Putamen (tissue), 1 donor: ENCODE results near the gene BRD3.

ENCODE experiments used
- DNase-seq: peaks from one replicate; pipeline ENCODE4 v3.0.0-alpha.2; 2016; ENCODE audit warnings: low spot score

Gene BRD3

GRCh38 chr9:134054891-134055811, 12.7 kb downstream of the BRD3 start:
- no peak for DNase-seq

DNA sequence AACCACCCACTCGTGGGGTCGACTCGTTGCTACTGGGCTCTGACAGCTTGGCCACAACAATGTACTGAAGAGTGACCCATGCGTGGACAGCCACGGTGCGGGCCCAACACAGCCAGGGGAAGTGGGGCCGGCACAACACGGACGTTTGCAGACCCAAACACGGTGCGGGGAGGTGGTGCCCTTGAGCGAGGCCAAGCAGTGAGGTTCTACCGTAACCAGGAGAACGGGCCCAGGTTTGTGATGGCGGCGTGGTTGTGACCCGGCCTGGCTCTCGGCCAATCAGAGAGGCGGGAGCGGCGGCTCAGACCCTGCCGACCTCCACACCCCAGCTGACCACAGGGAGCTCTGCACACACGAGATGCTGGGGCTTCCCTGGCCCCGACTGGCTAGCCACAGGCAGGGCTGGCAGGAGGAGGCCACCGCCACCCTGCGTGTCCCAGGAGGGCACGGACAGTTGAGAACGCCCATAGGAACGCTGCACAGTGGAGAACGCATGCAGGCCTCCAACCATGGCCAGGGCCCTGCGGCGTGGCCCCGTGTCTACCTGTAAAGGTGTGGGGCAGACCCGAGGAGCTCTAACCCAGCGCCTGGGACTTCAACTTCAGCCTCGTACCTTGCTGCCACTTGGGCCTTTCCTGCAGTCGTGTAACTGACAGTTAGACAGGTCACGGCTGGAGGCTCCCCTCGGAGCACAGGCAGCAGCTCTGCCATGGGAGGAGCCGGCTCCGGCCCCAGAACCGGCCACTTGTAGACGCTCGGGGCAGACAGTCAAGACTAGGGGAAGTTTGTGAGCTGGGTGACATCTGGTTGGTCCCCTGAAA, 13.7 kb downstream of the BRD3 start:
- no peak for DNase-seq

- no peak for DNase-seq
These were observed 14.4 kb downstream of the BRD3 start for GRCh38 chr9:134053401-134053871.

GRCh38 chr9:134052941-134053340, 14.9 kb downstream of the BRD3 start:
- DNase-seq, result no peak

- DNase-seq, result no peak
These were observed 15.3 kb downstream of the BRD3 start for GRCh38 chr9:134052491-134052890.

- no peak for DNase-seq
These were observed 16.5 kb downstream of the BRD3 start for GRCh38 chr9:134051319-134051718.

DNA sequence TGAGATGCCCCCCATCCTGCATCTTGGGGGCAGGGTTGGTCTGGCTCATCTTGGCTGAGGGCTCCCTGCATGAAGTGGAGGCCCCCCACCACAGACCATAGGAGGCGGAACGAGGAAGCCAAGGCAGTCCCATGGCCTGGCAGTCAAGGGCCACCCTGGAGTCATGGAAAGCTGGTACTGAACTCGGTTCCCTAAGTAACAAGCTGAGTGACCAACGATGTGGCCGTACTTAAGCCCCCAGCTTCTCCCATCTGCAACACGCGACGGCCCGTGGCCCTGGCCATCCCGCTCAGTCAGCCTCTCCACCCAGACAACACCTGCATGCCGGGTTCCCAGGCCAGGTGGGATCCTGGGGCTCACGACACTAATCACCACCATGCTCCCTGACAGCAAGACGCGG, 17.1 kb downstream of the BRD3 start:
- DNase-seq, result no peak

GRCh38 chr9:134049772-134050588, 17.8 kb downstream of the BRD3 start:
- no peak for DNase-seq

DNA sequence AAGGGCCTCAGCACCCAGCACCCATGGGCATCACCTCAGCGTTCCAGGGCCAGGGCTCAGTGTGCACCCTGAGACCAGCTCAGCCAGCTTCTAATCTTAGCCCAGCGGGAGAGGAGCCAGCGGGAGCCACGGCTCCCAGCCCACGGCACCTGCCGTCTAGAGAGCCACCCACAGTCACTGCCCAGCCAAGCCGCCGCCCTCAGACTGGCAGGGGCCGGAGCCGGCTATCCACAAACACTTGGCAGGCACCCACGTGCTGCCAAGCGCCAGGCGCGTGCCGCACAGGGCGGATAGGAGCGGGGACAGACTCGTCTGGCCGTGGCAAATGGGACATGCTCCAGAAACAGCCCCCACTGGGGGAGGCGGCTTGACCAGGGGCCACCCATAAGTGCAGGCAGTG, 18.6 kb downstream of the BRD3 start:
- DNase-seq, result no peak

GRCh38 chr9:134048582-134048968, 19.3 kb downstream of the BRD3 start:
- no peak for DNase-seq

- no peak for DNase-seq
These were observed 19.8 kb downstream of the BRD3 start for GRCh38 chr9:134047868-134048581.

DNA sequence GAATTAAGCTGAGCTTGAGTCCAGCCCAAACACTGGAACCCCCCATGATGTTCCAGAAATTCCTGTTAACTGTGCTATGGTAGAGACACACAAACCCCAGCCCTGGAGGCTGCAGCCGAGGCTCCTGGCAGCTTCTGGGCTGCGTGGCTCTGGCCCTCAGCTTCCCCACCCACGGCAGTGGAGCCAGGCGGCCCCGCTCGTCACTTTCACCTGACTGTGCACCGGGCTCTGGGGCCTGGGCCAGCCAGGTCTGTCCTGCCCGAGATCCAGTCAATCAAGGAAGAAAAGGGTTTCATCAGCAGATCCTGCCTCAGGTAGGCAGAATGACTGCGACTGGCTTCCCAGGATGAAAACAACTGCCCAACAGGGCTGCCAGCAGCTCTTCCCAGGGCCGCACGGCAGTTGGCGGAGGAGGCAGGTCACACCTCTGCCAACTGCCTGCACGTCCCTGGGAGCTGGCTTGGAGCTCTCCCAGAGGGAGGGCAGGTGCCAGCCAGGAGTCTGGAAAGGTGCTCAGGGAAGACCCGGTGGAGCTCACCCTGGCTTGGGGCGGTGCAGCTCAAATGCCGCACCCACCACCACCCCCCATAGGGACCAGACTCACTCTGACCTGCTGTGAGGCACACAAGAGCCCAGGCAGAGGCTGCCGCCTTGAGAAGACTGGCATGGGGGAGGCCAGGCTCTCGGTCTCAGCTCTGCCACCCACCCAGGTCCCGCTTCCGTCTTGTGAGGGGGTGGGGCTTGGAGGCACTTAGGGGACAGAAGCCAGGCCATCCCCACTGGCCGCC, 20.7 kb downstream of the BRD3 start:
- DNase-seq, result no peak

DNA sequence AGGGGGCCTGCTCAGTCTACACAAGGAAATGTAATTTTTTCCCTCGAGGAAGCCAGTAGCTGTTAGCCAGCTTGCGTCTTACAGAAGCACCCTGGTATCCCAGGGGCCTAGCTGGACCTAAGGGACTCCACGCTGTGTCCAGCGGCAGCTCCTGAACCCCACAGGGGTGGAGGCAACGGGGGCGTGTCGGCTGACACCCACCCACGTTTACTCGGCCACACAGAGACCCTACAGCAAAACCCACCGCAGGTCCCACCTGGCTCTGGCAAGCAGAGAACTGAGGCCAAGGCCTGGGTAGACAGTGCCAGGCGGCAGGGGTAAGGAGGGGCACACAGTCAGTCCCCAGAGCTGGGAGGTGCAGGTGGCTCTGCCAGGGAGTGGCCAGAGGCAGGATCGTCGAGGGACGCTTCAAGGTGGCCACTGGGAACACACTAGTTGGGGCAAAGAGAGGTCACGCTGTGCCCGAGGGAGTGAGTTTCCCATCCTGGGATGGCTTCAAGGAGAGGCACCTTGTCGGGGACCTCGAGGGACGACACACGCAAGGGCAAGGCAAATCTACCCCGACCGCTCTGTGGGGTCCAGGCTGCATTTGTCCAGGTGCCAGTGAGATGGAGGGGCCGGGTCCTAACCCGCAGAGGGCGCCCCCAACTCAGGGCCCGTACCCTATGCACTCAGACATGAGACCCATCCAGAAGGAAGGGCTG, 21.8 kb downstream of the BRD3 start:
- DNase-seq, result no peak

DNA sequence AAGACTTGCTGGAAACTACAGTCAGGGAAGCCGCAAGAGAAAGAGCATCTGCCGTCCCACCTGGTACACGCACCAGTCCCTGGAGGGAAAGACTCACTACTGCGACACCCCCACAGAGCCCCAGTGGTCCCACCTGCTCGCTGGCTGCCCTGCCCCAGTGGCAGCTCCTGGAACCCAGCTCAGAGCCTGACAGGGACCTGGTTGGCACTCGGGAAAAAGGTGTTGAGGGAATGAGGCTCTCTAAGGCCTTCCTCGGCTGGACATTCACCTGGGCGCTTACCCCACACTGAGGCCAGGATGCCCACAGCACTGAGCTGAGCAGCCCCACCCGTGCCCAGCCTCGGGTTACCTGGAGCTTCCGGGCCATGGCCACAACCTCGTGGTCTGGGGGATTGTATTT, 22.9 kb downstream of the BRD3 start:
- no peak for DNase-seq

- DNase-seq, result peak; percentile 42
These were observed 24.3 kb downstream of the BRD3 start for GRCh38 chr9:134043531-134043988.

GRCh38 chr9:134041649-134041962, 26.2 kb downstream of the BRD3 start:
- DNase-seq, result no peak

DNA sequence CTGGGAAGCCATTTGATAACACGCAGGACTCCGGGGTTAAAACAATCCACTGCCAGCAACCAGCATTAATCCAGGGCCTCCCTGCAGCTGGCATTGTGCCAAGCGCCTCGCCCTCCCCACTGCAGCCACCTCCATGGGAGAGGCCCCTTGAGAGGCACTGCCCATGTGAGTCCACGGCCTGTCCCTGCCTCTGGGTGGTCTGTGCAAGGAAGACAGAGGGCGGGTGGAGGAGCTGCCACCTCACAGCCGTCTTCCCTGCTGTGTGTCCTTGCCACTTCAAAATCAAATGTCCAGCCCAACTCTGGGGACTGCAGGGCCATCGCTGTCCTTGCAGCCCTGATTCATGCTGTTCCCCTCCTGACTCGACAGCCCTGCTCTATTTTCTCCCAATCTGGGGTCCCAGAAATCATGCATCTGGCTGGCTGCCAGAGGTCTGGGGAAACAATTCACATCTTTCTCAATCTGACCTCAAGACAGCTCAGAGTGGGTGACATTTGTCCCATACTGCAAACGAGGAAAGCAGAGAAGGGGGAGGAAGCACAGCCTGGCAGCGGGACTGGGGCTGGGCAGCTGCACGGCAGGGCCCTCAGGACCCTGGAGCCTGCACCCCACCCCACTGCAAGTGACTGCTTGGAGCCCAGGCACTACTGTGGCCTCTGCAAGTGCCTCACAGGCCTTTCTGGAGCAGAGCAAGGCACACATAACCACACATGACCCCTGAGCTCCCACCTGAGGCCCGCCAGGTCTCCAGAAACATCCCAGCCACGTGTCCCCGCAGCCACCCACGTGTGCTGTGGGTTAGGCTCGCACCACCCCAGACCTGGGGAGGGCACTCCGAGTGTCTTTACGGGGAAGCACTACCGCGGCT, 26.8 kb downstream of the BRD3 start:
- no peak for DNase-seq

DNA sequence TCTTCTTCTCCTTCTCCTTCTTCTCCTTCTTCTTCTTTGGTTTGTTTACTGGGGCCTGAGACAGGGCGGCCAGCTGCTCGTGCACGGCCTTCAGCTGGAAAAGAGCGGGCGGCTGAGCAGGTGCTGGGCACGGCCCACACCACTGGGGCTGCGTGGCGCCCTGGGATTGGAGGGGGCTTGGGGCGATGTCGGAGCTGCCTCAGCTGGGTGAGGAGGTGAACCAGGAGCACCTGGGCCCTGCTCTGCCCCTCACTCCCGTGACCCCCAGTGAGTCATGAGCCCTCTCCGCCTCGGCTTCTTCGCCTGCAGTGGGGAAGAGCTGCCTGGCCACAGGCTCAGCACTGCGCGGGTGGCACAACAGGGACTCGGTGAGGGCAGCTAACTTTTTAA, 27.7 kb downstream of the BRD3 start:
- DNase-seq, result no peak
